ENCODE results near the gene TRPC6.

DNA sequence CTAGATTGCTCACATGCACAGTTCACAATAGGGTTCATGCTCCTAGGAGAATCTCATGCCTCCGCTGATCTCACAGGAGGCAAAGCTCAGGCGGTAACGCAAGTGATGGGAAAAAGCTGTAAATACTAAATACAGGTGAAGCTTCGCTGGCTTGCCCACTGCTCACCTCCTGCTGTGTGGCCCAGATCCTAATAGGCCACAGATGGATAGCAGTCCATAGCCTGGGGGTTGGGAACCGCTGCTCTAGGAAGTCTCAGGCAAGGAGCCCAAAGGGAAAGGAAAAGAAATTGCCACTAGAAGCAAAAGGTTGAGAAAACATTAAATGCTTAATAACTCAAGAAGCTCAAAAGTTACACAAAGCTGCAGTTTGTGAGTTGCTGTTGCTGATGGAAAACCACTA is 3.2 kb upstream of the TRPC6 start:
- TF ChIP-seq, protein P1, sequence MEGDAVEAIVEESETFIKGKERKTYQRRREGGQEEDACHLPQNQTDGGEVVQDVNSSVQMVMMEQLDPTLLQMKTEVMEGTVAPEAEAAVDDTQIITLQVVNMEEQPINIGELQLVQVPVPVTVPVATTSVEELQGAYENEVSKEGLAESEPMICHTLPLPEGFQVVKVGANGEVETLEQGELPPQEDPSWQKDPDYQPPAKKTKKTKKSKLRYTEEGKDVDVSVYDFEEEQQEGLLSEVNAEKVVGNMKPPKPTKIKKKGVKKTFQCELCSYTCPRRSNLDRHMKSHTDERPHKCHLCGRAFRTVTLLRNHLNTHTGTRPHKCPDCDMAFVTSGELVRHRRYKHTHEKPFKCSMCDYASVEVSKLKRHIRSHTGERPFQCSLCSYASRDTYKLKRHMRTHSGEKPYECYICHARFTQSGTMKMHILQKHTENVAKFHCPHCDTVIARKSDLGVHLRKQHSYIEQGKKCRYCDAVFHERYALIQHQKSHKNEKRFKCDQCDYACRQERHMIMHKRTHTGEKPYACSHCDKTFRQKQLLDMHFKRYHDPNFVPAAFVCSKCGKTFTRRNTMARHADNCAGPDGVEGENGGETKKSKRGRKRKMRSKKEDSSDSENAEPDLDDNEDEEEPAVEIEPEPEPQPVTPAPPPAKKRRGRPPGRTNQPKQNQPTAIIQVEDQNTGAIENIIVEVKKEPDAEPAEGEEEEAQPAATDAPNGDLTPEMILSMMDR (IDR thresholded peaks at IDR 0.05 in 4 of 5, conservative IDR thresholded peaks at IDR 0.05 in 1 of 5), result no peak
- no peak for TF ChIP-seq POLR2A (IDR thresholded peaks at IDR 0.05)
